Measurements from ENCODE around the gene METTL14.

GRCh38 chr4:118752551-118752950 is 67.4 kb downstream of the METTL14 start:
- TF ChIP-seq, protein P1, sequence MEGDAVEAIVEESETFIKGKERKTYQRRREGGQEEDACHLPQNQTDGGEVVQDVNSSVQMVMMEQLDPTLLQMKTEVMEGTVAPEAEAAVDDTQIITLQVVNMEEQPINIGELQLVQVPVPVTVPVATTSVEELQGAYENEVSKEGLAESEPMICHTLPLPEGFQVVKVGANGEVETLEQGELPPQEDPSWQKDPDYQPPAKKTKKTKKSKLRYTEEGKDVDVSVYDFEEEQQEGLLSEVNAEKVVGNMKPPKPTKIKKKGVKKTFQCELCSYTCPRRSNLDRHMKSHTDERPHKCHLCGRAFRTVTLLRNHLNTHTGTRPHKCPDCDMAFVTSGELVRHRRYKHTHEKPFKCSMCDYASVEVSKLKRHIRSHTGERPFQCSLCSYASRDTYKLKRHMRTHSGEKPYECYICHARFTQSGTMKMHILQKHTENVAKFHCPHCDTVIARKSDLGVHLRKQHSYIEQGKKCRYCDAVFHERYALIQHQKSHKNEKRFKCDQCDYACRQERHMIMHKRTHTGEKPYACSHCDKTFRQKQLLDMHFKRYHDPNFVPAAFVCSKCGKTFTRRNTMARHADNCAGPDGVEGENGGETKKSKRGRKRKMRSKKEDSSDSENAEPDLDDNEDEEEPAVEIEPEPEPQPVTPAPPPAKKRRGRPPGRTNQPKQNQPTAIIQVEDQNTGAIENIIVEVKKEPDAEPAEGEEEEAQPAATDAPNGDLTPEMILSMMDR (conservative IDR thresholded peaks at IDR 0.05; ENCODE audit: low read length) = no peak
- TF ChIP-seq EZH2phosphoT487 (IDR thresholded peaks at IDR 0.05; ENCODE audit: borderline replicate concordance) = no peak
